Measurements from ENCODE around the gene SRGAP1.

DNA sequence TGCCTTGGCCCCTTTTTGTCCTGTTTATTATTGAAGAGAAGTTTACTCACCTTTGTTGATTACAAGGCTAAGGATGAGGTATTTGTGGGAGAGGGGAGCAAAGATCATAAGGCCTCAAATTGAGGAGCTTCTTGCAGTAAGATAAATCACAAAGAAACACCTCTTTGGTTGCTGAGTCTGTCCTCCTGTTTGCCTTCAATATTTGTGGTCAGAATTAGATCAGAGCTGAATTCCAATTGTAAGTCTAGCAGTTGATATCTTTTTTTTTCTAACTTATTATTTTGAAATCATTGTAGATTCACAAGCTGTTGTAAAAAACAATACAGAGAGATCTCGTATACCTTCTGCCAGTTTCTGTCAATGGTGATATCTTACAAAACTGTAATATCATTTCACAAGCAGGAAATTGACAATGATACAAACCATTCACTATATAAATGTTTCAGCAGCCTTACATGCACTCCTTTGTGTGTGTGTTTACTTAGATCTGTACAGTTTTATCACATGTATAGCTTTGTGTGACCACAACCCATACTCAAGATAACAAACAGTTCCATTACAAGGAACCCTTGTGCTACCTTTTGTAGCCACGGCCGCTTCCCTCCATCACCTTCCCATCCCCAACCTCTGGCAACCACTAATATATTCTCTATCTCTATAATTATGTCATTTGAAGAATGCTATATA, 280.2 kb downstream of the SRGAP1 start:
- TF ChIP-seq, protein P1, sequence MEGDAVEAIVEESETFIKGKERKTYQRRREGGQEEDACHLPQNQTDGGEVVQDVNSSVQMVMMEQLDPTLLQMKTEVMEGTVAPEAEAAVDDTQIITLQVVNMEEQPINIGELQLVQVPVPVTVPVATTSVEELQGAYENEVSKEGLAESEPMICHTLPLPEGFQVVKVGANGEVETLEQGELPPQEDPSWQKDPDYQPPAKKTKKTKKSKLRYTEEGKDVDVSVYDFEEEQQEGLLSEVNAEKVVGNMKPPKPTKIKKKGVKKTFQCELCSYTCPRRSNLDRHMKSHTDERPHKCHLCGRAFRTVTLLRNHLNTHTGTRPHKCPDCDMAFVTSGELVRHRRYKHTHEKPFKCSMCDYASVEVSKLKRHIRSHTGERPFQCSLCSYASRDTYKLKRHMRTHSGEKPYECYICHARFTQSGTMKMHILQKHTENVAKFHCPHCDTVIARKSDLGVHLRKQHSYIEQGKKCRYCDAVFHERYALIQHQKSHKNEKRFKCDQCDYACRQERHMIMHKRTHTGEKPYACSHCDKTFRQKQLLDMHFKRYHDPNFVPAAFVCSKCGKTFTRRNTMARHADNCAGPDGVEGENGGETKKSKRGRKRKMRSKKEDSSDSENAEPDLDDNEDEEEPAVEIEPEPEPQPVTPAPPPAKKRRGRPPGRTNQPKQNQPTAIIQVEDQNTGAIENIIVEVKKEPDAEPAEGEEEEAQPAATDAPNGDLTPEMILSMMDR (IDR thresholded peaks at IDR 0.05; ENCODE audit: poor library complexity): no peak
- no peak for TF ChIP-seq EZH2 (IDR thresholded peaks at IDR 0.05; ENCODE audit: borderline replicate concordance)
